ENCODE measurements around the gene HMX1.

DNA sequence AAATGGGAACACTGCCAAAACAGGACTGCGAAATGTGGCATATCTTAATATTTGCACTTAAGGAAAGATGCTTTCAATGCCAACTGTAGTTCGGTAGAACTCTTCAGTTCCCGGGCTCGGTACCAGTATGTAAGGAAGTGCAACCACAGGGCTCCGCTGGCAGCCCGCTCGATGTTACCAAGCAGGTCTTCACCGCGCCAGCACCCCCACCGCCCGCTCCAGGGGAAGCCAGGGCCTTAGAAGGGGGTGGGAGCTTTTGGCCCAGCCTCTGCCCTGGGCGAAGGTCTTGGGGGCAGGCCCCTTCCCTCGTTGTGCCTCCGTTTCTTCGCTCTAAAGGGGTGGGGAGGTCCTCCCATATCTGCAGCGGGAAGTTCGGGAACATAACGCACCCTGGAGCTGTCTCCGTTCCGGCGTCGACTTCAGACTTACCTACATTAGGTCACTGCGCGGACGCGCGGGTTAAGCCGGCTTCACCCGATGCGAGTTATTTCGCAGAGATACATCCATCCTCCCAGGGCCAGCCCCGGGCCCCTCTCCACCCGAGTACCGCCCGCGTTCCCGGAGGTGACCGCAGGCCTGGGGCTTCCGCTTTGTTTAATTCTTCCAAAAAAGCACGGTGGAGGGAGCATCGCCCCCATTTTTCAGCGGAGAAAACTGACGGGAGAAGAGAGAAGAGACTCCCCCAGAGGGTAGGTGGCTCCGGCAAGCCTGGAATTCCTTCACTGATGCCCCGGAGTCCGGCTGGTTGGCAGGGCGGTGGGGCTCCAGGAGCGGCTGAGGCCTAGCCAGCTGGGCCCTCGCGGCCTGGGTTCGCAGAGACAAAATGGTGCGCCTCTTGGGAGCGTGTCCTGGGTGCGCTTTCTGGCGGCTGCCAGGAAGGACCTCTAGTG, 1.0 kb upstream of the HMX1 start:
- TF ChIP-seq, protein P1, sequence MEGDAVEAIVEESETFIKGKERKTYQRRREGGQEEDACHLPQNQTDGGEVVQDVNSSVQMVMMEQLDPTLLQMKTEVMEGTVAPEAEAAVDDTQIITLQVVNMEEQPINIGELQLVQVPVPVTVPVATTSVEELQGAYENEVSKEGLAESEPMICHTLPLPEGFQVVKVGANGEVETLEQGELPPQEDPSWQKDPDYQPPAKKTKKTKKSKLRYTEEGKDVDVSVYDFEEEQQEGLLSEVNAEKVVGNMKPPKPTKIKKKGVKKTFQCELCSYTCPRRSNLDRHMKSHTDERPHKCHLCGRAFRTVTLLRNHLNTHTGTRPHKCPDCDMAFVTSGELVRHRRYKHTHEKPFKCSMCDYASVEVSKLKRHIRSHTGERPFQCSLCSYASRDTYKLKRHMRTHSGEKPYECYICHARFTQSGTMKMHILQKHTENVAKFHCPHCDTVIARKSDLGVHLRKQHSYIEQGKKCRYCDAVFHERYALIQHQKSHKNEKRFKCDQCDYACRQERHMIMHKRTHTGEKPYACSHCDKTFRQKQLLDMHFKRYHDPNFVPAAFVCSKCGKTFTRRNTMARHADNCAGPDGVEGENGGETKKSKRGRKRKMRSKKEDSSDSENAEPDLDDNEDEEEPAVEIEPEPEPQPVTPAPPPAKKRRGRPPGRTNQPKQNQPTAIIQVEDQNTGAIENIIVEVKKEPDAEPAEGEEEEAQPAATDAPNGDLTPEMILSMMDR (IDR thresholded peaks at IDR 0.05): no peak
- no peak for TF ChIP-seq POLR2A (IDR thresholded peaks at IDR 0.05)

Measured in thyroid gland (tissue), 4 donors.